Fibroblast of lung (primary cell): ENCODE measurements around the gene COQ10B. TPM values are rescaled to one million over a fixed set of nuclear protein-coding genes. Genes with fewer than 3 reads are reported as not detected.

Source experiments
- DNase-seq, 2 donors: peaks; one replicate each; pipeline versions ENCODE4 v3.0.0 to v3.0.0-alpha.2; 2010; ENCODE audit warnings: low read depth in 2 of 2
- H2AFZ ChIP-seq: 2 replicates; pipeline ENCODE4 v1.5.1; 2012; ENCODE audit warnings: low read length, control low read depth, inconsistent platforms
- H3K27ac ChIP-seq: 2 replicates; pipeline ENCODE4 v1.5.1; 2011; ENCODE audit warnings: low read length, control low read depth; ENCODE audit not compliant: insufficient read depth
- H3K27me3 ChIP-seq: 2 replicates; pipeline ENCODE4 v1.5.1; 2011; ENCODE audit warnings: mild to moderate bottlenecking, low read length; ENCODE audit not compliant: control insufficient read depth, insufficient read depth
- H3K36me3 ChIP-seq: 2 replicates; pipeline ENCODE4 v1.5.1; 2011; ENCODE audit warnings: low read length; ENCODE audit not compliant: control insufficient read depth, insufficient read depth
- H3K4me1 ChIP-seq: 2 replicates; pipeline ENCODE4 v1.5.1; 2011; ENCODE audit warnings: low read length; ENCODE audit not compliant: control insufficient read depth, insufficient read depth; ENCODE audit errors: extremely low read depth
- H3K4me2 ChIP-seq: 2 replicates; pipeline ENCODE4 v1.5.1; 2011; ENCODE audit warnings: low read length, control low read depth; ENCODE audit not compliant: insufficient read depth; ENCODE audit errors: extremely low read depth
- H3K4me3 ChIP-seq, 4 experiments: fragments of 200-600 bp in 1 of 4; sonication (generic) in 1 of 4; replicated peaks in 1 of 4; 2 replicates each; pipeline ENCODE4 v1.5.1; 2011 to 2016; ENCODE audit warnings: low read length in 4 of 4, low read depth in 3 of 4, mild to moderate bottlenecking in 3 of 4, control low read depth in 2 of 4, inconsistent platforms in 1 of 4, mixed read lengths in 1 of 4; ENCODE audit not compliant: insufficient read depth in 1 of 4; ENCODE audit errors: control extremely low read depth in 1 of 4
- H3K79me2 ChIP-seq: 2 replicates; pipeline ENCODE4 v1.5.1; 2012; ENCODE audit warnings: mild to moderate bottlenecking, low read length, inconsistent platforms; ENCODE audit not compliant: control insufficient read depth, insufficient read depth
- H3K9ac ChIP-seq: 2 replicates; pipeline ENCODE4 v1.5.1; 2011; ENCODE audit warnings: mild to moderate bottlenecking, low read length, control low read depth; ENCODE audit not compliant: insufficient read depth
- H3K9me3 ChIP-seq: 2 replicates; pipeline ENCODE4 v1.5.1; 2012; ENCODE audit warnings: low read depth, low read length; ENCODE audit not compliant: control insufficient read depth, insufficient read depth
- H4K20me1 ChIP-seq: 2 replicates; pipeline ENCODE4 v1.5.1; 2011; ENCODE audit warnings: low read length; ENCODE audit not compliant: control insufficient read depth, insufficient read depth; ENCODE audit errors: extremely low read depth
- EZH2 ChIP-seq: IDR thresholded peaks from 2 replicates; pipeline ENCODE4 v1.5.1; 2012; ENCODE audit warnings: low read length, control low read depth, mild to moderate bottlenecking; ENCODE audit errors: missing control alignments
- polyA plus RNA-seq, 2 donors: library from polyadenylated mRNA; depleted of rRNA in 1 of 2; stranded (reverse) in 1 of 2; unstranded in 1 of 2; fragments of >200 nt; gene quantifications; 2 replicates each; pipeline ENCODE4 v1.2.1, GENCODE V29; 2011 to 2012; ENCODE audit warnings: missing spikeins in 1 of 2
- total RNA-seq: library from RNA; depleted of rRNA; stranded (reverse); fragments of >200 nt; gene quantifications from 2 replicates; pipeline ENCODE4 v1.2.1, GENCODE V29; 2014
- TF ChIP-seq, protein P1 (sequence below), 2 donors: IDR thresholded peaks in 1 of 2; conservative IDR thresholded peaks in 1 of 2; 1 replicate in 1 of 2; 2 replicates in 1 of 2; pipeline ENCODE4 v1.5.1; 2011 to 2012; ENCODE audit warnings: low read length in 2 of 2, control low read depth in 1 of 2, inconsistent platforms in 1 of 2, low read depth in 1 of 2, mild to moderate bottlenecking in 1 of 2

COQ10B gene
- total and polyA plus RNA-seq, 2 donors (not counting 1 experiment from before 2014, with no cell fraction given) = 11.6 to 41.9 TPM

DNA sequence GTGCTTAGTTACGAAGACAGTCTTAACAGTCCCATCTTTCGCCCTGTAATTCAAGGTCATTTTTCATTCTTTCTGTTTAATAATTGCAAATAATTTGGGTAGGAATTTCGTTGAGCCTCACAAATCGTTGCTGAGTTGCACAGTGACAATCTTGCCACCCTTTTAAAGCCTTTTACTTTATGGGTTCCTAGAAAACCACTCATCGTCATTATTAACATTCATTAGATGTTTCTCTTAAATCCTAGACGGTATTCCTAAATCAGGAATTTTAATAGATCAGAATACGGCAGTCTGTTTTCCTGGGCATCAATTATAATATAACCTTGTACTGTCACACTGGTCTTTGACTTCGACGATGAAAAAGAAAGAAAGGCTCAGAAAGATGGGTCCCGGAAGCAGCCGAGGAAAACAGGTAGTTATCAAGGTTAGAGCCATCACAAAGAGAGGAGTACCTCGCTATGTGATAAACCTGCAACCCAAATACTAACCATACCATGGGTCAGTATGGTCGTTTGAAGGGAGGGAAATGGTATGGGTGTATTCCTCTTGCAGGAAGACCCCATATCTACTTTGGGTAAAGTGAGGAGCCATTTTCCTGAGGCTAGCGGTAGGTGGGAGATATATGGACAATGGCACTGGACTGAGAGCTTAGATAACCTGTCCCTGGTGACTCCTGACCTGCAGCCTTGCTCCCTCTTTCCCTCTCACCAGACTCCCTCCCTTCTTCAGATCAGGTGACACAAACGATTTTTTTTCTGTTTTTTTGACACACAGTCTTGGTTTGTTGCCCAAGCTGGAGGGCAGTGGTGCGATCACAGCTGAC, 17.5 kb upstream of the COQ10B start:
- peak overlapping the region; percentile 64 for H3K4me2 ChIP-seq
- no peak for DNase-seq
- peak overlapping the region; percentile 66 to 100 (median 86) for H3K4me3 ChIP-seq
- H3K9ac ChIP-seq = peak overlapping the region; percentile 93
- H2AFZ ChIP-seq = peak overlapping the region; percentile 86
- TF ChIP-seq EZH2 = no peak
- TF ChIP-seq, protein P1, sequence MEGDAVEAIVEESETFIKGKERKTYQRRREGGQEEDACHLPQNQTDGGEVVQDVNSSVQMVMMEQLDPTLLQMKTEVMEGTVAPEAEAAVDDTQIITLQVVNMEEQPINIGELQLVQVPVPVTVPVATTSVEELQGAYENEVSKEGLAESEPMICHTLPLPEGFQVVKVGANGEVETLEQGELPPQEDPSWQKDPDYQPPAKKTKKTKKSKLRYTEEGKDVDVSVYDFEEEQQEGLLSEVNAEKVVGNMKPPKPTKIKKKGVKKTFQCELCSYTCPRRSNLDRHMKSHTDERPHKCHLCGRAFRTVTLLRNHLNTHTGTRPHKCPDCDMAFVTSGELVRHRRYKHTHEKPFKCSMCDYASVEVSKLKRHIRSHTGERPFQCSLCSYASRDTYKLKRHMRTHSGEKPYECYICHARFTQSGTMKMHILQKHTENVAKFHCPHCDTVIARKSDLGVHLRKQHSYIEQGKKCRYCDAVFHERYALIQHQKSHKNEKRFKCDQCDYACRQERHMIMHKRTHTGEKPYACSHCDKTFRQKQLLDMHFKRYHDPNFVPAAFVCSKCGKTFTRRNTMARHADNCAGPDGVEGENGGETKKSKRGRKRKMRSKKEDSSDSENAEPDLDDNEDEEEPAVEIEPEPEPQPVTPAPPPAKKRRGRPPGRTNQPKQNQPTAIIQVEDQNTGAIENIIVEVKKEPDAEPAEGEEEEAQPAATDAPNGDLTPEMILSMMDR (conservative IDR thresholded peaks at IDR 0.05 in 1 of 2, IDR thresholded peaks at IDR 0.05 in 1 of 2; ENCODE audit: low read depth in 1 of 2, low read length in 2 of 2) = no peak
- H3K4me1 ChIP-seq = peaks cover 4% of the 10 kb centered on the region
- H3K27me3 ChIP-seq = no peaks in the 10 kb centered on the region
- H3K79me2 ChIP-seq = peaks cover 41% of the 10 kb centered on the region
- H4K20me1 ChIP-seq = peaks cover 7% of the 10 kb centered on the region
- H3K27ac ChIP-seq = peak overlapping the region; percentile 93
- H3K36me3 ChIP-seq = no peaks in the 10 kb centered on the region
- no peaks in the 10 kb centered on the region for H3K9me3 ChIP-seq

DNA sequence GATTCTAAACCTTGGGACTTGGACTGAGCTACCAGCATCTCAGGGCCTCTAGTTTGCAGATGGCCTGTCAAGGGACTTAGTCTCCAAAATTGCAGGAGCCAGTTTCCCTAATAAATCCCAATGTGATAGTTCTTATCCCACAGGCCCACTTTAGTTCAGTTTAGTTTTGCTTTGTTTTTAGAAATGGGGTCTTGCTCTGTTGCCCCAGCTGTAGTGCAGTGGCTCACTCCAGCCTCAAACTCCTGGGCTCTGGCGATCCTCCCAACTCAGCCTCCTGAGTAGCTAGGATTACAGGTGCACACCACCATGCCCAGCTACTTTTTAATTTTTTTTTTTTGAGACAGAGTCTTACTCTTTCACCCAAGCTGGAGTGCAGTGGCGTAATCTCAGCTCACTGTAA, 16.0 kb upstream of the COQ10B start:
- H2AFZ ChIP-seq = no peak overlapping the region
- no peak overlapping the region for H3K4me2 ChIP-seq
- no peak for TF ChIP-seq EZH2
- TF ChIP-seq, protein P1 (conservative IDR thresholded peaks at IDR 0.05 in 1 of 2, IDR thresholded peaks at IDR 0.05 in 1 of 2; ENCODE audit: low read depth in 1 of 2, low read length in 2 of 2) = no peak
- H3K9ac ChIP-seq = no peak overlapping the region
- H3K9me3 ChIP-seq = no peaks in the 10 kb centered on the region
- no peaks in the 10 kb centered on the region for H4K20me1 ChIP-seq
- H3K27ac ChIP-seq = no peak overlapping the region
- H3K4me1 ChIP-seq = peaks cover under 1% of the 10 kb centered on the region
- H3K27me3 ChIP-seq = no peaks in the 10 kb centered on the region
- H3K36me3 ChIP-seq = no peaks in the 10 kb centered on the region
- DNase-seq = no peak
- H3K79me2 ChIP-seq = peaks cover 26% of the 10 kb centered on the region
- no peak overlapping the region for H3K4me3 ChIP-seq

DNA sequence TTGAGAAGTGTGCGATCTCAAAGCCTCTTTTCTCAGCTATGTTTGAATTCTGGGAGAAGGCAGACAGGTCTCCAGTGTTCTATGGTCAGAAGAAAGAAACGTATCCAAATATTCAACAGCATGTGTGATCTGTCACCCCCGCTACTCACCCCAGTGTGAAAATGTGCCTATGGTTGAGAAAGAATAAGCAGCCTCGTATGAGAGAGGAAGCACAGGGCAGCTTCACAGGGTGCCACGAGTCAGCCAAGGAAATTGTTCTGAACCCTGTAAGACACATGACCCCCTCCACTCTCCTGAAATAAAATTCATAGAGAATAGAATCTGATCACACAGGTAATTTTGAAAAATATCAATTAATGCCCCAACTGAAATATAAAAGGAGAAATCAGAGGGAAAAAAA, 10.5 kb upstream of the COQ10B start:
- Histone ChIP-seq H3K4me1 (no peaks in the 10 kb centered on the region), H3K9ac (no peak overlapping the region), H3K4me2 (no peak overlapping the region), H4K20me1 (no peaks in the 10 kb centered on the region), H3K4me3 (no peak overlapping the region), H3K9me3 (no peaks in the 10 kb centered on the region), H3K79me2 (no peaks in the 10 kb centered on the region), H3K27me3 (no peaks in the 10 kb centered on the region), H3K27ac (no peak overlapping the region), H2AFZ (no peak overlapping the region), H3K36me3 (no peaks in the 10 kb centered on the region)
- TF ChIP-seq, protein P1 (conservative IDR thresholded peaks at IDR 0.05 in 1 of 2, IDR thresholded peaks at IDR 0.05 in 1 of 2; ENCODE audit: low read depth in 1 of 2, low read length in 2 of 2) = no peak
- TF ChIP-seq EZH2 = no peak
- DNase-seq = no peak
